Amniotic epithelial cell (primary cell): ENCODE results near the gene IMMP2L.
A peak's percentile ranks its signal among the peaks of the same experiment; 100 is the strongest.

Source experiments
- DNase-seq: peaks from one replicate; pipeline ENCODE4 v3.0.0-alpha.2; 2010; ENCODE audit warnings: low read depth

The IMMP2L gene

DNA sequence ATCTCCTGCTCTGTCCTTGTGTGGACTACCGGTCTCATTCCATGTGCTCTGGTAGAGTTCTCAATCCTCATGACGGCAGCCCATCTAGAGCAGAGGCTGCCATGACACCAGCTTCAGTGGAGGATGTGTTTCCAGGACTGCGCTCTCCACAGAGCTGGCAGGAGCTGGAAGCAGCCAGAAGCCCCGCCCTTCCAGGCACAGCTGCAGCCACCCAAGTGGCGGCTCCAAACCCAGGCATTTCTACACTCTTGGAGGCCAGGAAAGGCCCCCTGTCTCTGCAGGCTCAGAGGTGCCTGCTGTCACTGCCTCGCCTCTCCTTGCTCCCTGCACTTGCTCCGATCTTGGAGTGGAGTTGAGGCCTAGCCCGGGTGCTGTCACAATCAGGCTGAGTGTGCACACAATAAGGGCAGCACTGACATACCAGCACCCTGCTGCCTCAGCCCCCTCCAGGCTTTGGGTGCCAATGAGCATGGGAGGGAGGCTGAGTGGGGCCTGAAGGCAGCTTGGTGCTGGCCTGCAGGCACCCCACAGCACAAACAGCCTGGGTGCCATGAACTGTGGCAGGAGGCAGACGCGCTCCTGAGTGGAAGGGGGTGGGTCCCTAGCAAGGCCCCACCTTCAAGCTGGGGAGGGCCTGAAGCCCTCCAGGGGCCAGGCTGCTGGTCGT is 349.3 kb downstream of the IMMP2L start:
- DNase-seq = no peak

DNA sequence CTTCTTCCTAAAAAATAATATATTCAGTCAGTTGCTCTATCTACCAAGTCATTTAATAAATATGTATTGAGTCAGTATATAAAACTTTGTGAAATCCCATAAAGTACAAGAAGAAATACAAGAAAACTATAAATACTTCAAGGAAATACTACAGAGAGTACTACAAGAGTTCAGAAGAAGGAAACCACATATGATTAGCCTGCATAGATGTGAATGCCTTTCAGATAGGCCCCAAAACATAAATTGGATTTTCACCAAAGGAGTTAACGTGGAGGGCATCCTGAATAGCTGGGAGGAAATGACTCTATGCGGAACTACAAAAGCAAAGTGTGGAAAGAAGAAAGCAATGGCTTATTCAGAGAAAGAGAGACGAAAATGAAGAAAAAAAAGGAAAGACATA is 351.3 kb downstream of the IMMP2L start:
- DNase-seq = peak; percentile 47

DNA sequence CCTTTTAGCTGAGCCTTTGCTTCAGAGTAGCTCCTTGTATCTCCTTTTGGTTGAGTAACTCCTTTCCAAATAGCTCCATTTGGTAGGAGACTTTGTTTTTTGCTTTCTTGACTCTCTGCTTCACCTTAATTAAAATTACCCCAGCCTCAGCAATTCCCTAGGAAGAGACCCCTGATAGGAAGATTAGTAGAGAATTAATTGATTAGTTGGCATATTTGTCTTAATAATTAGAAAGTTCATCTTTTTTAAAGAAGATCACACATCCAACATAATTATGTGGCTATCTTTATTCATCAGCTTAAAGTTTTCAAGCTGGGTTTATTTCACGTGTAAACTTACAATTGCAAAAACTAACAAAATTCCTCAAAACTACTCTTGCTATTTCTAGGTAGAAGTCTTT is 352.2 kb downstream of the IMMP2L start:
- no peak for DNase-seq

DNA sequence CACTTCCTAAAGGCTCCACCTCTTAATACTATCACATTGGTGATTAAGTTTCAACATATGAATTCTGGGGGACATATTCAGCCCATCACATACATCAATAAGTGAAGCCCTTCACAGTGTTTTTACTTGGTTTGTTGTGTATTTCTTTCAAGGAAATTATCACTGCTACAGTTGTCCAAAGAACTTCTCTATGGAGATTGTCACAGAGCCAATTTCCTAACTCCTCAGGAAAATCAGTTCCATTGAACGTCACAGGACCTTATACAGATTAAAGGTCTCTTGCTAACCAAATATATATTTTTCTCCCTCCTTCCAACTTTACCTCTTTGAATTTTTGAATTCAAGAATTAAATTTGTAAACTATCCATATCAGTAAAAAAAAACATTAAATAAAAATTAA is 357.0 kb downstream of the IMMP2L start:
- no peak for DNase-seq

DNA sequence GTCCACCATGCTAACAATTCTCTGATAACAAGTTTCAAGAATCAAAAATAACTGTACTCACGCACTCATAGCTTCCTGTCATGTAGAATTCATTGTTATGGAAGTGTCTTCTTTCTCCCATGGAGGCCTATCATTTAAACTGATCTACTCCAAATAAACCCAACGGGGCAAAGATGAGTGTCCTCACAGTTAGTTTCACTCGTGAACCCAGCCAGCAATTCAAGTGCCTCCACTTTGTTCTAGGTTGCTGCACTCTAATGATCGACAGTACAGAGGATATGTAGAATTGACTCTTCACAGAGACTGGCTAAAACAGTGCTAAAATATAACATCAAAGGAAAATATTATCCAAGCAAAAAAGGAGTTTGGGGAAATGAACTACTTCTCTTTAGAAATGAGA is 360.0 kb downstream of the IMMP2L start:
- DNase-seq = no peak

DNA sequence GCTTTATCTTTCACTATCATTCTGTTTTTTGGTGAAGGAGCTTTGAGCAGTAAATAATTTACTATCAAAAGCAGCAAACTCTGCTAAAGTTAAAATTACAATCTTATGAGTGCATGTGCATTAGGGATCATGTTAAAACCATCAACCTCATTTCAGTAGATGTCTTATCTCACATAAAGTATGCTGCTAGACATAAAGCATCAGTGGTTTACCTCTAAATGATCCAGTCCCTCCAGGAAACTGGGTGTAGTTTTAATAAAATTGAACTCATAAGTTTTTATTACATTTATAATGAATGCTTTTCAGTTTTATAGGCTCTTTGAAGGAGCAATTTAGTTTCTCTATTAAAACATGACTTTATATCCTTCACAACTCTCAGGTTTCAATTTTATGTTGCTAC is 362.6 kb downstream of the IMMP2L start:
- peak; percentile 19 for DNase-seq

DNA sequence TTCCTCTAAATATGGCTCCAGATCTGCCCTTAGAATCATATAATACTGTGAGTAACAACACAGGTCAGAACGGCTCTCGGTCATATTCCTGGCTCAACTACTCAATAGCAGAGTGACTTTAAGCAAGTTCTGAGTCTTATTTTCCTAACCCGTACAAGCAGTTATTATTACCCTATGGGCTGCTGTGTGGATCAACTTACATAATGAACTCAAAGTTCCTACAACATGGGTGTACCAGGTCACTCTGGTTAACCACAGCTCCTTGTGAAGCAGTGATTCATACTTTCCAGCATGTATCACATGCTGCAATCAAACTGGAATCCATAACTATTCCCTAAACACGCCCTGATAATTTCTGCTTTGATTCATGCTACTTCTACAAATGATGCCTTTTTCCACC is 364.0 kb downstream of the IMMP2L start:
- peak; percentile 98 for DNase-seq

DNA sequence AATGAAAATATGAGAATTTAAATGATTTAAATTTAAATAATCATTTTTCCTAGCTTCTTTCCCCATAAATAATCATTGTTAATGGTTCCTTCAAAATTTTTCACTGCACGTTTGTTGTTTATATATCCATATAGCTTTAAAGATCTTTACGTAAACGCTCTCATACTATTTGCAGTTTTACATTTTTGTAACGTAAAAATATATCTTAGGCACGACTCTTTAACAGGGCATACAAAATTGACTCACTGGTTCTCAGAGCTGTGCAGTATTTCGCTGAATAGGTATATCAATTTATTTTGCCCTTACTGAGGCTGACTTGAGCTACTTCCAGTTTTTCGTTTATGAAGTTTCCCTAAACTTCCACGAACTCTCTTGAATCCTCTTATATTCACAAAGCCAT is 365.6 kb downstream of the IMMP2L start:
- DNase-seq = no peak

DNA sequence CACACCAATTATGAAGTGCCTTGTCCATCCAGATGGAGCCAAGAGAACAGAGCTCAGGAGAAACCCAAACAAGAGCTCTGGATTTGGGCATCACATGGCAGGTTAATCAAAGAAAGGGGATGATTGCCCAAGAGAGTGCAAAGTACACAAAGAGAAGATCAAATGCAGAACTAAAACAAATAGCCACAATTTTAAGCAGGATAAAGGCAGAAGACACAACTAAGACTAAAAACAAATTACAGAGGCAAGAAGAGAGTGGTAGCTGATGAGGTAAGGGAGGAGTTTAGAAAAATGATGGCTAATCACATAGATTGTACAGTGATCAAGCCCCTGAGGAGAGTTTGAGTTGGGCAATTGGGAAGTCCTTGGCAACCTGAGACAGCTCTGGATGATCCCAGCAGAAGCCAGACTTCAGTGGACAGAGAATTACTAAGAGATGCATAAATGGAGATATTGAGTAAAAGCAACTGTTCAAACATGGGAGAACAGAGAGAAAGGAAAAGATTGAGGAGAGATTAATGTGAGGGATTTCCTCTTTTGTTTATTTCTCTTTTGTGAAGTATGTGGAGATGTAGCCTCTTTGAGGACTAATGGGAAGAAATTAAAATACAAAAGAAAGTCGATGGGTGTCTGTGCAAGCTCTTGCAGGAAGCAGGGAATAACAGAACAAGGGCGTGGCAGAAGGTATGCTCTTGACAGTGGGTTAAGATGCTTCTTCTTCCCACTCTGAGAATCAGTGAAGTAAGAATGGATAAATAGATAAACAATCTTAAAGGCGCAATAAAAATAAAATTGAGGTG is 369.5 kb downstream of the IMMP2L start:
- no peak for DNase-seq

DNA sequence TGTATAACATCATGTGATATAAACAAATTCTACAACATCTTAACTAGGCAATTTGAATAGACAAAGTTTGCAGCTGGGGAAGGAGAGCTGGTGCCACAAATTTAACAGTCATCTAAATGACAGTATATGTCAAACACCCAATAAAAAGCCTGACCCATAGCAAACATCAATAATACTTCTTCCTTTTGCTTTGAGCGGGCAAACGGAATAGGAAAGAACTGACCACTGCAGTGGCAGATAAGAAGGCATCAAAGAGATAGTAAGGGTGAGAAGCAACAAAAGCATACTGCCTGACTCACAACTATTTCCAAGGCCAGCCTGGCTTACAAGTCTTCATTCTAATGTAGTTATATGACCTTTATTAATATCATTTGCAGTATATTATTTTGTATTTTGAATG is 371.5 kb downstream of the IMMP2L start:
- peak; percentile 36 for DNase-seq

DNA sequence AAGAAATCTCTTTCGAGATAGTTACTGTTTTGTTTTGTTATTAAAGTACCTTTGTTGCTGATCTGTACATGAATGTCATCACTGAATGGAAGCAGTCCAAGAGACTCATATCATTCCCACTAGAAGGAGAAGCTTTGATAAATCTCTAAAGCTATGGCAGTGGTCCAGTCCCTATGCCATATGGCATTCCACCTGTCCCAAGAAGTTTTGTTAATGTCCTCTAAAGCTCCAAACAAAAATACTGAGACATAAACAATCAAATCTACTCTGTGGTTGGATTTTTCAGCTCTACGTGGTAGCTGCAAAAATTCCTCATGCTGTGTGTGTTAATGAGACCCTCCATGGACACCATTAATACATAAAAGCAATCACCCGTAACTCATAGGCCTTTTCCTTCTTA is 377.3 kb downstream of the IMMP2L start:
- no peak for DNase-seq

DNA sequence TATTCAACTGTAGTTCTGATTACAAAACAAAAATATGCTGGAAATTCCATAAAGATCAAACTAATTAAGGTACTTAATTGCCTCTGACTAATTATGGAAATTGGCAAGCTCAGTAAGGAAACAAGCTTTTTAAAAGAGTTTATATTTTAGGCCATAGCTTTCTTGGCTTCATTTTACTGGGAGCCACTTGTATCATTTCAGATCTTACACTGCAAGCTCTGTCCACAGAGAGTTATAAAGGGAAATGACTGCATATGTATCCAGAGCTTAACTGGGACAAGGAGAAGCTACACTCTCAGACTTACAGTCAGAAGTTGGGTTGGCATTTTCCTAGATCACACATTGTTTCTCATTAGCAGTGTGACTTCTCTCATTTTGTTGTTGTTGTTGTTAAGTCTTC is 379.0 kb downstream of the IMMP2L start:
- no peak for DNase-seq

DNA sequence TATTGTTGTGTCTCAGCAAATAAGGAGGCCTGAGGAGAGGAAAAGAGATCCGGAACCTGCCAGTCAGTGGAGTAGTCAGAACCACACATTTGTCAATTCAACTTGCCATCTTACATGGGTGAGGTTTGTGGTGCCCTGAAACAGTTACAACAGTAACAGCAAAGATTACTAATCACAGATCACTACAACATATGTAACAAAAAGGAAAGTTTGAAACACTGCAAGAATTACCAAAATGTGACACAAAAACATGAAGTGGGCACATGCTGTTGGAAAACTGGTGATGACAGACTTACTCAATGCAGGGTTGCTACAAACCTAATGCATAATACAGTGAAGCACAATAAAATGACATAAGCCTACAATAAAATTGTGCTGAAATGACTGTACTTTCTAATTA is 382.0 kb downstream of the IMMP2L start:
- DNase-seq = no peak

DNA sequence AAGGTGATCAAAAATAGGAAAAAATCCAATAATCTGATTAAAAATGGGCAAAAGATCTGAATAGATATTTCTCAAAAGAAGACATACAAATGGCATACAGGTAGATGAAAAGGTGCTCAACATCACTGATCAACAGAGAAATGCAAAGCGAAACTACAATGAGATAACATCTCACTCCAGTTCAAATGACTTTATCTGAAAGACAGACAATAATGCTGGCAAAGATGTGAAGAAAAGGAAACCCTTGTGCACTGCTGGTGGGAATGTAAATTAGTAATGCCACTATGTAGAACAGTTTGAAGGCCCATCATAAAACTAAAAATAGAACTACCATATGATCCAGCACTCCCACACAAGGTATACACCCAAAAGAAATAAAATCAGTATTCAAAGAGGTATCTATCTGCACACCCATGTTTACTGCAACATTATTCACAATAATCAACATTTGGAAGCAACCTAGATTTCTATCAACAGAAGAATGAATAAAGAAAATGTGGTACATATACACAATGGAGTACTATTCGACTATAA is 386.3 kb downstream of the IMMP2L start:
- no peak for DNase-seq

DNA sequence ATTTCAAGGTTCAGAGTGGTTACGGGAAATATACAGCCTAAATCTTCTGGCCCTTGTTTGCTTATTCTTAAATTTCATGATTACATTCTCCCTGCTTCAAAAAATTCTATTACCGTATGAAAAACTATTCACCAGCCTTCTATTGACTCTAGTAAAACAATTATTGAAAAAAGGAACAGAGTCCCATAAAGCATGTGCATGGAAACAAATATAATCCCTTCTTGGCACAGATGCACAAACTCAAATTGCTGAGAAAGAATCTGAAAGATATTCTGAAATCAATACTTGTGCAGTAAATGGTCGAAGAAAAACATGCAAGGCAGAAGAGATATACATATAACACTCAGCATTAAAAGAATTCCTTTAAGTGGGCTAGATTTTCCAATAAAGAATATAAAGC is 387.8 kb downstream of the IMMP2L start:
- no peak for DNase-seq

DNA sequence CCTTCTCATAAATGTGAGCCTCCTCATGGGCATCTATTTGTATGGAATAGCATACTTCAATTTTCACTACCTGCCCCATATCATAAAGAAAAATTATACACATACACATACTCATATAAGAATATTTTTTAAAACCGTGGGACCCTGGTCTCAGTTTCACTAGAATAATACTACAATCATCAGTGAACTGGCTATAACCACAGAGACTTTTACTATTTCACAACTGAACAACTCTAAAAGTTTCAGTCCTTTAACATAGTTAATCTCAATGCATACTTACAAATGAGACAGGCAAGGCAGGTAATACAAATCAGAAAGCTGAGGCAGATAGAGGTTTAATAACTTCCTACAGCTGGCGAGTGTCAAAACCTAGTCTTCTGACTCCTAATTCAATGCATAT is 388.3 kb downstream of the IMMP2L start:
- DNase-seq = no peak

DNA sequence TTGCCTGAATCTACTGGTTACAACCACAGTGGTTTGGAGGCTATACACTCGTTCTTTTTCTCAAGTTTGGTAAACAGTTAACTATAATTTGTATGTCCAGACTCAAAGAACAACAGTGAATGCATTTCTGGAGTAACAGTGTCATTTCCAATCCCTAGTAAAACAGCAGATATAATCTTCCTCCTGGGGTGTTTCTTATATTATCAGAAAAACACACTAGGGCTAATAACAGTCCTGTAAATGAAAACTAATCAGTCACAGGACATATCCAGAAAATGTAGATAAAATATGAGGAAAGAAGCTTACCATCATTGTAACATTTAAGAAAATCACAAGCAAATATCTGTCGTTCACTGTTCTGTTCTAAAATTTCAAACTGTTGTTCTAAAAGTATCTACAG is 388.8 kb downstream of the IMMP2L start:
- no peak for DNase-seq

DNA sequence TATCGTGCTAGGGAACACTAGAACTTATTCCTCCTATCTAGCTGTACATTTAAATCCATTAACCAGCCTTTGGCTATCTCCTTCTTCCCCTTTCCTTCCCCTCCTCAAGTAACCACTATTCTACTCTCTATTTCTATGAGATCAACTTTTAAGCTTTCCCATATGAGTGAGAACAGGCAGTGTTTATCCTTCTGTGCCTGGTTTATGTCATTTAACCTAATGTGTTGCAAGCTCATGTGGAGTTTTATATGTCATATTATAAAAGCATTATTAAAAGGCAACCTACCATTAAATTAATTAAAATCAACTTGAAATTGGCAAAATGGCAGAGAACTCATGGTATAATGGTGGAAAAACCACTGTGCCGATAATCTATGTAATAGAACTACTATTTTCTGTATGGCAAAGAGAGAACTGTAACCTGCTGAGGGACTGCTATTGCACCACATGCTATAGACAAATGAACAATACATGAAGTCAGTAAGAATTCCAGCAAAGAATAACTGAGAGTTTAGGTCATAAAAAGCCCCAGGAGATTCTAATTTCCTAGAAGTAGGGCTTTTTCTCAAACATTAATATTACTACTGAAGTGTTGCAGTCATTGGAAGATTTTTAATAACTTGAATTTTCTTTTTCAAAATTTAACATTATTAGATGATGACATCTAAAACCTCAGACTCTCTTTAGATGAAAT is 389.6 kb downstream of the IMMP2L start:
- peak; percentile 41 for DNase-seq

DNA sequence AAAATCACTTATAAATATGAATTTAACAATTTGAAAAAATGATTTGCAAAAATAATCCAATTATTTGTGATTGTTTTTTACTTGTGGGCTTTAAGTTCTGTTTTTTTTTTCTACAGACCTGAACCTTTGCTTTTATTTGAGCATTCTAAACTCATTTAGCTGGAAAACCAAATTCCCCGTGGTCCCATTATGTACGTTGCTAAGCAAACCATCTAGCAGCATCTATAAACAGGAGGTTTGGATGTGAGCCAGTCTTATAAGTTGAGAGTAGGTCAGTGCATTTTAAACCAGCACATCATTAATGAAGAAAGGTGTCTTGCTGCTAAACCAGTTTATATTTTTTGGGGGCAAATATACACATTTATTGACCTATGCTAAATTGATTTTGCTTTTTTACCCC is 394.1 kb downstream of the IMMP2L start:
- peak; percentile 7 for DNase-seq

DNA sequence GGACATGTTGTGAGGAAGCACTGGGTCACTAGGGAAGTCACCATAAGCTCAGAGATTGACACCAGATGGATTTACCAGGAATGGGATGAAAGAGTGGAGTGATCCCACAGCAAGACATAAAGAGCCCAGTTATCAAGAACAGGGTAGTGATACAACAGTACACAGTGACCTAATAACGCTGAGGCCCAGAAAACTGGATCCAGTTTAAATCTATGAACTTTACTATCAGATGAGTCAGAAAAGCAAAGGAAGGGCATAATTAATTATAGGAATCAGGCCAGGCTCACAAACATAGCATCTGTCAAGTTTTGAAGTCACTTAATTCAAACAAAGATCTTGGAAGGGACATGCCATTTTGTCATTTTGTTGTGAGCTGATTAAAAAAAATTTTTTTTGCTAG is 397.9 kb downstream of the IMMP2L start:
- DNase-seq = peak; percentile 7

DNA sequence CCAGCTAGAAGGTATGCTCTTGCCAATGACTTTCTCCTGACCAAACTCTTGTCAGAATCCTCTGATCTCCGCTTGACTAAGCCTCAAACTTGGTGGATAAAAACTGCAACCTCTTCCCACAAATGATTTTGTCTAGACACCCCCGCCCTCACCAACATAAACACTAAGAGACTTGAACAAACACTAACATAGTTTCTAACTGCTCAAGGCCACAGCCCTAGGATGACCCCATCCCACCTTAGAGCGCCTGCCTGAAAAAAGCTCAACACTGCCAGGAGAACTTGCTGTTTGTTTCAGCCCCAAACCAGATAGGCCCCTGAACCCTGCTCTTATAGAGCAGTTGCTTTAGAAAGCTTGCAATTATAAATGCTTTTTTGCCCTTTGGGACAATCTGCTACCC is 399.6 kb downstream of the IMMP2L start:
- no peak for DNase-seq

DNA sequence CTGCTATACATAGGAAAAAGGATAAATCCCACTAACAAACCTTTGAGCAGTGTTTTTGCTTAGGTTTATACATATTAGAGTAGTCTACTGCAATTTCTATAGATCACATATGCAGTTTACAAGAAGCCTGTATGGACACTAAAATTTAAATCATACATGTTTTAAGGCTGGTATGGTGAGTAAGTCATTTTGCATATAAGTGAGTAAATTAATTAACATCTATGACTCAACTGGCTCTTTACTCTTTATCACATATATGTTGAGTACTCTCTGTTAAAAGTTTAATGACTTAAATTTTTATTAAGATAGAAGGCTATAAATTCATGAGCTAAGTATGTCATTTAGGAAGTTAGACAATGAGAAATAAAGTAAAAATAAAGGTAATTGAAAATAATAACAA is 402.0 kb downstream of the IMMP2L start:
- no peak for DNase-seq

DNA sequence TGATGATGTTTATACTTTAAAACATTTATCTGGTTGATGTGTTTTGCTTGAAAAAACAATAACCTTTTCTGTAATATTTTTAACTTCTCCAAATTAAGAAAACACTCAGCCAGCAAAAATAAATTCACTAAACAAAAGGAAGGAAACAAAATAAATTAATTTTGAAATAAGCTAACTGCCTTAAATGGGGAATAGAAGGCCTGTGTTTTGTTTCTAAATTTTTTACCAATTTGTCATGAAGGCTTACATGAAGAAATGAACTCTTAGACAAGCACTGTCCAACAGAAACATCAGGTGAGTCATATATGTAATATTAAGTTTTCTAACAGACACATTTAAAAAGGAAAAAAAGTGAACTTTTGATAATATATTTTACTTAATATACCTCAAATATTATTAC is 402.9 kb downstream of the IMMP2L start:
- DNase-seq = peak; percentile 37
